HG03175 (cell line): ENCODE measurements around the gene DOP1A.
"Not testable (repeated sequence)": the region's sequence is repeated elsewhere in the genome, so short reads cannot be mapped to it uniquely, and the experiment has no call there.

Experiments
- ATAC-seq: cut with Tn5 transposase; IDR thresholded peaks from one replicate; pipeline ENCODE4 v1.9.1; 2021; ENCODE audit warnings: mild to moderate bottlenecking, moderate library complexity; ENCODE audit not compliant: unreplicated experiment

The DOP1A gene

GRCh38 chr6:83138118-83138722 lies 70.7 kb downstream of the DOP1A start:
- ATAC-seq = no peak

GRCh38 chr6:83138758-83139157 lies 71.3 kb downstream of the DOP1A start:
- ATAC-seq = no peak

GRCh38 chr6:83151114-83151513 lies 83.6 kb downstream of the DOP1A start:
- ATAC-seq = no peak

GRCh38 chr6:83152913-83153312 lies 85.4 kb downstream of the DOP1A start:
- no peak for ATAC-seq

- no peak for ATAC-seq
These were observed 86.5 kb downstream of the DOP1A start for GRCh38 chr6:83153883-83154521.

- ATAC-seq = no peak
These were observed 88.3 kb downstream of the DOP1A start for GRCh38 chr6:83155794-83156193.

- no peak for ATAC-seq
These were observed 92.7 kb downstream of the DOP1A start for GRCh38 chr6:83160167-83160566.

GRCh38 chr6:83167726-83168278 lies 100.3 kb downstream of the DOP1A start:
- no peak for ATAC-seq

- ATAC-seq = no peak
These were observed 101.1 kb downstream of the DOP1A start for GRCh38 chr6:83168556-83168955.

GRCh38 chr6:83169106-83169505 lies 101.6 kb downstream of the DOP1A start:
- ATAC-seq = no peak

GRCh38 chr6:83169511-83169910 lies 102.0 kb downstream of the DOP1A start:
- ATAC-seq = no peak

GRCh38 chr6:83176246-83176645 lies 108.8 kb downstream of the DOP1A start:
- ATAC-seq = no peak

- no peak for ATAC-seq
These were observed 113.0 kb downstream of the DOP1A start for GRCh38 chr6:83180426-83180950.

GRCh38 chr6:83182114-83182513 lies 114.6 kb downstream of the DOP1A start:
- ATAC-seq = no peak

- ATAC-seq = no peak
These were observed 115.8 kb downstream of the DOP1A start for GRCh38 chr6:83183082-83183828.

GRCh38 chr6:83185096-83185495 lies 117.6 kb downstream of the DOP1A start:
- no peak for ATAC-seq

- no peak for ATAC-seq
These were observed 121.0 kb downstream of the DOP1A start for GRCh38 chr6:83188501-83188900.

- ATAC-seq = no peak
These were observed 123.2 kb downstream of the DOP1A start for GRCh38 chr6:83190626-83191025.

GRCh38 chr6:83191974-83192373 lies 124.5 kb downstream of the DOP1A start:
- ATAC-seq = not testable (repeated sequence)

- peak; percentile 0 for ATAC-seq
These were observed 125.0 kb downstream of the DOP1A start for GRCh38 chr6:83192456-83192855.

- peak; percentile 96 for ATAC-seq
These were observed 125.6 kb downstream of the DOP1A start, which contains the start of the genes PGM3 and RWDD2A for GRCh38 chr6:83192871-83193746. PGM3 (minus strand) TSS chr6:83193265; CDS start chr6:83191012, 2,253 bp downstream. RWDD2A (plus strand) TSS chr6:83193357; CDS start chr6:83194452, 1,095 bp downstream.
